Gastrocnemius medialis (tissue), 4 donors: ENCODE results near the gene DEDD2. TPM values are rescaled to one million over a fixed set of nuclear protein-coding genes. Genes with fewer than 3 reads are reported as not detected.
A peak's percentile ranks its signal among the peaks of the same experiment; 100 is the strongest.

ENCODE experiments used
- ATAC-seq, 2 donors: fragments of 150-250 bp; one replicate each; pipeline ENCODE4 v1.9.1; 2016
- DNase-seq, 2 donors: peaks; one replicate each; pipeline ENCODE4 v3.0.0-alpha.2; 2019
- H3K27ac ChIP-seq, 4 donors: fragments of 200-600 bp; sonication (generic); 1 replicate in 1 of 4; 2 replicates in 3 of 4; pipeline ENCODE4 v1.5.1; 2016 to 2018; ENCODE audit warnings: mild to moderate bottlenecking in 2 of 4, moderate library complexity in 1 of 4
- H3K27me3 ChIP-seq, 3 donors: fragments of 200-600 bp; sonication (generic) in 2 of 3; 1 replicate in 1 of 3; 2 replicates in 2 of 3; pipeline versions ENCODE4 v1.5.1 to v1.6.0; 2016 to 2019; ENCODE audit warnings: mild to moderate bottlenecking in 1 of 3, moderate library complexity in 1 of 3
- H3K36me3 ChIP-seq, 2 donors: fragments of 200-600 bp; sonication (generic) in 1 of 2; one replicate each; pipeline ENCODE4 v1.5.1; 2017 to 2018
- H3K4me1 ChIP-seq, 2 donors: fragments of 200-600 bp; sonication (generic) in 1 of 2; one replicate each; pipeline ENCODE4 v1.5.1; 2016 to 2017; ENCODE audit warnings: mild to moderate bottlenecking in 2 of 2
- H3K4me3 ChIP-seq, 4 donors: fragments of 200-600 bp; sonication (generic) in 3 of 4; 1 replicate in 1 of 4; 2 replicates in 3 of 4; pipeline ENCODE4 v1.5.1; 2016 to 2019; ENCODE audit warnings: mild to moderate bottlenecking in 2 of 4
- H3K9me3 ChIP-seq, 3 donors: fragments of 200-600 bp; sonication (generic) in 2 of 3; 1 replicate in 1 of 3; 2 replicates in 2 of 3; pipeline ENCODE4 v1.5.1; 2016 to 2019
- CTCF ChIP-seq, 5 experiments: fragments of 450-650 bp in 3 of 5; fragments of 200-600 bp in 2 of 5; sonication (generic) in 2 of 5; IDR thresholded peaks in 4 of 5; conservative IDR thresholded peaks in 1 of 5; 1 replicate in 4 of 5; 2 replicates in 1 of 5; pipeline ENCODE4 v1.5.1; 2016 to 2019; ENCODE audit warnings: antibody characterized with exemption in 5 of 5, mild to moderate bottlenecking in 3 of 5, moderate library complexity in 3 of 5
- POLR2A ChIP-seq, 2 donors: fragments of 450-650 bp; IDR thresholded peaks; one replicate each; pipeline ENCODE4 v1.6.1; 2017; ENCODE audit warnings: antibody characterized with exemption in 2 of 2, mild to moderate bottlenecking in 2 of 2, moderate library complexity in 2 of 2
- in situ Hi-C, 4 donors: fragments of 200-750 bp; cut with MboI; loops; one replicate each; pipeline versions ENCODE4 v1.15.0 to v1.8.0; 2017; ENCODE audit warnings: low sequenced_read_pairs in 4 of 4
- intact Hi-C: fragments of 100-400 bp; cut with DNase I; formaldehyde crosslinking; loops from one replicate; pipeline ENCODE4 v1.15.1; 2023; ENCODE audit warnings: low total_unique reads
- total RNA-seq, 4 donors: library from RNA; depleted of rRNA; stranded (reverse); fragments of >200 nt; gene quantifications; one replicate each; pipeline versions ENCODE4 v1.1.0 to v1.2.3, GENCODE V29; 2016

The DEDD2 gene
- total RNA-seq, 4 donors from 2014 or later: 22.5 to 33.6 (median 29.2) TPM

GRCh38 chr19:42201489-42202289 lies 15.8 kb downstream of the DEDD2 start:
- H3K36me3 ChIP-seq: peaks cover 0 to 59% of the 10 kb centered on the region in 2 donors
- H3K9me3 ChIP-seq: no peaks in the 10 kb centered on the region
- peak in 1 of 2 donors; percentile 33 for ATAC-seq
- no peak overlapping the region for H3K4me3 ChIP-seq
- peak; percentile 35 to 37 for DNase-seq
- no peaks in the 10 kb centered on the region for H3K4me1 ChIP-seq
- in situ Hi-C loops (no loop called here), intact Hi-C loops (no loop called here)
- H3K27me3 ChIP-seq: no peaks in the 10 kb centered on the region
- peak overlapping the region in 1 of 4 donors; percentile 40 for H3K27ac ChIP-seq
- TF ChIP-seq CTCF (IDR thresholded peaks at IDR 0.05 in 4 of 5, conservative IDR thresholded peaks at IDR 0.05 in 1 of 5) (no peak), POLR2A (IDR thresholded peaks at IDR 0.05) (no peak)

GRCh38 chr19:42200116-42200715 lies 17.3 kb downstream of the DEDD2 start:
- no peaks in the 10 kb centered on the region for H3K9me3 ChIP-seq
- no peak for ATAC-seq
- DNase-seq: no peak
- peaks cover 0 to 53% of the 10 kb centered on the region in 2 donors for H3K36me3 ChIP-seq
- in situ Hi-C loops: no loop called here
- no peak overlapping the region for H3K4me3 ChIP-seq
- TF ChIP-seq CTCF (IDR thresholded peaks at IDR 0.05 in 4 of 5, conservative IDR thresholded peaks at IDR 0.05 in 1 of 5): no peak
- no peak for TF ChIP-seq POLR2A (IDR thresholded peaks at IDR 0.05)
- intact Hi-C loops: no loop called here
- no peaks in the 10 kb centered on the region for H3K4me1 ChIP-seq
- H3K27me3 ChIP-seq: no peaks in the 10 kb centered on the region
- no peak overlapping the region for H3K27ac ChIP-seq

- Histone ChIP-seq H3K27me3 (no peaks in the 10 kb centered on the region), H3K4me1 (no peaks in the 10 kb centered on the region), H3K27ac (peak overlapping the region in 1 of 4 donors; percentile 15), H3K9me3 (no peaks in the 10 kb centered on the region), H3K36me3 (peaks cover 0 to 50% of the 10 kb centered on the region in 2 donors), H3K4me3 (no peak overlapping the region)
- intact Hi-C loops (no loop called here), in situ Hi-C loops (no loop called here)
- ATAC-seq: no peak
- peak in 1 of 2 donors; percentile 35 for DNase-seq
- TF ChIP-seq POLR2A (IDR thresholded peaks at IDR 0.05): peak in 1 of 2 donors; percentile 10
- no peak for TF ChIP-seq CTCF (IDR thresholded peaks at IDR 0.05 in 4 of 5, conservative IDR thresholded peaks at IDR 0.05 in 1 of 5)
Measured at GRCh38 chr19:42199440-42200115, 17.9 kb downstream of the DEDD2 start.

- in situ Hi-C loops (no loop called here), intact Hi-C loops (no loop called here)
- Histone ChIP-seq H3K27me3 (no peaks in the 10 kb centered on the region), H3K4me3 (no peak overlapping the region), H3K9me3 (no peaks in the 10 kb centered on the region), H3K4me1 (no peaks in the 10 kb centered on the region), H3K36me3 (peaks cover 0 to 42% of the 10 kb centered on the region in 2 donors), H3K27ac (no peak overlapping the region)
- no peak for DNase-seq
- TF ChIP-seq POLR2A (IDR thresholded peaks at IDR 0.05) (no peak), CTCF (IDR thresholded peaks at IDR 0.05 in 4 of 5, conservative IDR thresholded peaks at IDR 0.05 in 1 of 5) (no peak)
- peak in 1 of 2 donors; percentile 21 for ATAC-seq
Measured at GRCh38 chr19:42198676-42199439, 18.6 kb downstream of the DEDD2 start.
